Measurements from ENCODE around the gene ATP2A1.

- no peak for TF ChIP-seq POLR2AphosphoS5 (IDR thresholded peaks at IDR 0.05)
- no peak for TF ChIP-seq CTCF (IDR thresholded peaks at IDR 0.05)
Observed at GRCh38 chr16:28913946-28914724, 35.8 kb downstream of the ATP2A1 start.
